NCI-H526 (cell line): ENCODE data around the gene ZNF672.
"Not testable (repeated sequence)": the region's sequence is repeated elsewhere in the genome, so short reads cannot be mapped to it uniquely, and the experiment has no call there.

Experiments used
- DNase-seq, 2 experiments: peaks; one replicate each; lab custom pipeline; 2025; lab: John Stamatoyannopoulos, UW

Gene ZNF672

DNA sequence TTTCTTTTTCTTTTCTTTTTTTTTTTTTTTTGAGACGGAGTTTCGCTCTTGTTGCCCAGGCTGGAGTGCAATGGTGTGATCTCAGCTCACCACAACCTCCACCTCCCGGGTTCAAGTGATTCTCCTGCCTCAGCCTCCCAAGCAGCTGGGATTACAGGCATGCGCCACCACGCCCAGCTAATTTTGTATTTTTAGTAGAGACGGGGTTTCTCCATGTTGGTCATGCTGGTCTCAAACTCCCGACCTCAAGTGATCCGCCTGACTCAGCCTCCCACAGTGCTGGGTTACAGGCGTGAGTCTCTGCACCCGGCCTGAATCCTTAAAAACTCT, 51.9 kb downstream of the ZNF672 start:
- DNase-seq: not testable (repeated sequence)

DNA sequence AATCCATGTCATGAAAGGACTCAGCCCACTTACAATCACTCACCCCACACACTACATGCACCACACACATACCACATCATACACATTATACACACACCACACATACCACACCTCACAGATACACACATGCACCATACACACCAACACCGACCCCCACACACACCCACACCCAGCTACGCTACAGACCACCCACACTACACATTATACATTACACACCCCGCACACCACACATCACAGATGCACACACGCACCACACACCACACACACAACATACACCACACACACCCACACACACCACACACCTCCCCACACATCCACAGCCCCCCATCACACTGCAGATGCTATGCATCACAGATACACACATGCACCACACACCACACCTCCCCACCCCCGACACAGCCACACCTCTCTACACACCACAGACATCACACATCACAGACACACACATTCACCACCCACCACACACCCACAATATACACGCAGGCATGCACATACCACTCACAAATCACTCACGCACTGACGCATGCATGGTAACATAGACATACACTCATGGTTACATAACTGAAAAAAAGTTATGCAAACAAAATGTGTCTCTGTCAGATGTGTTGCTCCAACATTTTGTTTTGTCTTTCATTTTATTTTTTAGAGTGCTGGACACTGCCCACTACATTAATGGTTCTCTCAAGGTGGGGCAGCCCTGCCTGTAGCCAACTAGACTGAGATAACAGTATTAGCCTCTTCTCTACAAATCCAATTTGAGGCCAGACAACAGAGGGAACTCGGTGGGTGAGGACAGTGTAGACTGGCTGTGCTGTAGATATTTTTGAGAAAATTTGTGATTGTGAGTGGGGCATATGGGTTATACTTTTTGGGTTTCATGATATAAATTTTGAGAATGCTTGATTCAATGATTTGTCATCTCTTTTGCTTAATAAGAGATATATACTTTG, 52.8 kb downstream of the ZNF672 start:
- no peak for DNase-seq

DNA sequence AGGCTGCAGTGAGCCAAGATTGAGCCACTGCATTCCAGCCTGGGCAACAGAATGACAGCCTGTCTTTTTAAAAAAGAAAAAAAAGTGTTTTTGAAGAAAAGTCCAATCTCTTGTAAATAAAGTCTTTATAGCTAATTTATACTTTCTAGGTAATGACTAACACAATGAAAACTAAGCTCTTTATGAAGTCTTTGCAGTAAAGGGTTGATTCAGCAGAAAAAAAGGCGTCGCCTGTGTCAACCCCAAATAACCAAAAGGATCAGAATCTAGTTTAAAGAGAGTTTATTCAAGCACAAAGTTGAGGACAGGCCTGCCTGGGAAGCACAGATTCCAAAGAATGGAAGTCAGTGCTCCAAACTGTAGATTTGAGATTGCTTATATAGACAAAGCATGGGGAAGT, 53.7 kb downstream of the ZNF672 start:
- no peak for DNase-seq

GRCh38 chr1:248892590-248892989, 54.6 kb downstream of the ZNF672 start:
- DNase-seq: no peak

DNA sequence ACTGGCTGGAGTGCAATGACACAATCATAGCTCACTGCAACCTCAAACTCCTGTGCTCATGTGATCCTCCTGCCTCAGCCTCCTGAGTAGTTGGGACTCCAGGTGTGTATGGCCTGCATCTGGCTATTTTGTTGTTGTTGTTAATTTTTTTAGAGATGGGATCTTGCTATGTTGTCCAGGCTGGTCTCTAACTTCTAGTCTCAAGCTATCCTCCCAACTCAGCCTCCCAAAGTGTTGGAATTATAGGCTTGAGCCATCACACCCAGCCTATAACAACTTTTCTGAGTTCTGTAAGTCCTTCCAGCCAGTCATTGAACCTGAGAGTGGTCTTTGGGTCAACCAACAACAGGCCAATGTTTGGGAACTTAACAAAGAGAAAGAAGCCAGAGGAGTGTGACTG, 56.8 kb downstream of the ZNF672 start:
- DNase-seq: no peak

GRCh38 chr1:248897412-248898337, 59.7 kb downstream of the ZNF672 start:
- DNase-seq: no peak
